BLaER1 (cell line): ENCODE results near the gene CD6.

Experiments used
- H3K27ac ChIP-seq: shearing (Covaris generic); formaldehyde crosslinking; 2 replicates; pipeline ENCODE4 v1.8.1; 2022
- H3K27me3 ChIP-seq: shearing (Covaris generic); formaldehyde crosslinking; 2 replicates; pipeline ENCODE4 v1.8.1; 2022
- H3K36me3 ChIP-seq: shearing (Covaris generic); formaldehyde crosslinking; 2 replicates; pipeline ENCODE4 v1.8.1; 2022
- H3K4me1 ChIP-seq: shearing (Covaris generic); formaldehyde crosslinking; 2 replicates; pipeline ENCODE4 v1.8.1; 2022
- H3K4me2 ChIP-seq: shearing (Covaris generic); formaldehyde crosslinking; 2 replicates; pipeline ENCODE4 v1.8.1; 2022
- H3K4me3 ChIP-seq: shearing (Covaris generic); formaldehyde crosslinking; 2 replicates; pipeline ENCODE4 v1.8.1; 2022
- H3K9ac ChIP-seq: shearing (Covaris generic); formaldehyde crosslinking; 2 replicates; pipeline ENCODE4 v1.8.1; 2022
- H3K9me3 ChIP-seq: shearing (Covaris generic); formaldehyde crosslinking; 2 replicates; pipeline ENCODE4 v1.8.1; 2022
- H4K20me1 ChIP-seq: shearing (Covaris generic); formaldehyde crosslinking; 2 replicates; pipeline ENCODE4 v1.8.1; 2022
- Cebpa-rat ChIP-seq: shearing (Covaris generic); IDR thresholded peaks from 2 replicates; pipeline ENCODE4 v1.8.1; 2022

Gene CD6

GRCh38 chr11:61046833-61047232, 75.4 kb downstream of the CD6 start:
- Histone ChIP-seq H3K36me3 (no peaks in the 10 kb centered on the region), H4K20me1 (no peaks in the 10 kb centered on the region), H3K27me3 (no peaks in the 10 kb centered on the region), H3K4me3 (no peak overlapping the region), H3K4me2 (no peak overlapping the region), H3K9me3 (no peaks in the 10 kb centered on the region), H3K9ac (no peak overlapping the region), H3K4me1 (peaks cover 13% of the 10 kb centered on the region), H3K27ac (no peak overlapping the region)
- no peak for TF ChIP-seq Cebpa-rat

GRCh38 chr11:61048368-61049062, 77.0 kb downstream of the CD6 start:
- H3K36me3 ChIP-seq = no peaks in the 10 kb centered on the region
- peaks cover 13% of the 10 kb centered on the region for H3K4me1 ChIP-seq
- no peaks in the 10 kb centered on the region for H4K20me1 ChIP-seq
- H3K4me3 ChIP-seq = no peak overlapping the region
- no peak overlapping the region for H3K9ac ChIP-seq
- H3K9me3 ChIP-seq = no peaks in the 10 kb centered on the region
- no peak overlapping the region for H3K27ac ChIP-seq
- H3K27me3 ChIP-seq = no peaks in the 10 kb centered on the region
- H3K4me2 ChIP-seq = no peak overlapping the region
- no peak for TF ChIP-seq Cebpa-rat

- Histone ChIP-seq H3K9me3 (no peaks in the 10 kb centered on the region), H3K4me2 (no peak overlapping the region), H3K27ac (no peak overlapping the region), H4K20me1 (no peaks in the 10 kb centered on the region), H3K27me3 (no peaks in the 10 kb centered on the region), H3K9ac (no peak overlapping the region), H3K4me3 (no peak overlapping the region), H3K36me3 (no peaks in the 10 kb centered on the region), H3K4me1 (peaks cover 18% of the 10 kb centered on the region)
- no peak for TF ChIP-seq Cebpa-rat
Observed at GRCh38 chr11:61049063-61049377, 77.5 kb downstream of the CD6 start.

GRCh38 chr11:61049859-61050258, 78.4 kb downstream of the CD6 start:
- Histone ChIP-seq H3K4me3 (no peak overlapping the region), H3K27me3 (no peaks in the 10 kb centered on the region), H3K36me3 (no peaks in the 10 kb centered on the region), H3K9ac (no peak overlapping the region), H3K9me3 (no peaks in the 10 kb centered on the region), H3K4me1 (peaks cover 19% of the 10 kb centered on the region), H3K27ac (no peak overlapping the region), H4K20me1 (no peaks in the 10 kb centered on the region), H3K4me2 (no peak overlapping the region)
- no peak for TF ChIP-seq Cebpa-rat

GRCh38 chr11:61052182-61052972, 80.9 kb downstream of the CD6 start:
- no peak overlapping the region for H3K9ac ChIP-seq
- H3K4me2 ChIP-seq = peak overlapping the region; percentile 80
- no peak overlapping the region for H3K4me3 ChIP-seq
- no peaks in the 10 kb centered on the region for H3K9me3 ChIP-seq
- no peaks in the 10 kb centered on the region for H3K36me3 ChIP-seq
- no peaks in the 10 kb centered on the region for H4K20me1 ChIP-seq
- TF ChIP-seq Cebpa-rat = no peak
- peaks cover 23% of the 10 kb centered on the region for H3K4me1 ChIP-seq
- no peak overlapping the region for H3K27ac ChIP-seq
- H3K27me3 ChIP-seq = no peaks in the 10 kb centered on the region

GRCh38 chr11:61053191-61053590, 81.7 kb downstream of the CD6 start:
- peak overlapping the region; percentile 80 for H3K4me2 ChIP-seq
- H3K9ac ChIP-seq = peak overlapping the region; percentile 27; the same call in 1 of the 2 replicates
- no peaks in the 10 kb centered on the region for H3K27me3 ChIP-seq
- no peak overlapping the region for H3K4me3 ChIP-seq
- no peaks in the 10 kb centered on the region for H4K20me1 ChIP-seq
- H3K4me1 ChIP-seq = peaks cover 23% of the 10 kb centered on the region
- H3K27ac ChIP-seq = no peak overlapping the region
- no peaks in the 10 kb centered on the region for H3K9me3 ChIP-seq
- H3K36me3 ChIP-seq = no peaks in the 10 kb centered on the region
- TF ChIP-seq Cebpa-rat = no peak

GRCh38 chr11:61054513-61054912, 83.0 kb downstream of the CD6 start:
- Histone ChIP-seq H4K20me1 (no peaks in the 10 kb centered on the region), H3K27ac (no peak overlapping the region), H3K9me3 (no peaks in the 10 kb centered on the region), H3K4me1 (peaks cover 23% of the 10 kb centered on the region), H3K36me3 (no peaks in the 10 kb centered on the region), H3K4me2 (no peak overlapping the region), H3K9ac (no peak overlapping the region), H3K4me3 (no peak overlapping the region), H3K27me3 (no peaks in the 10 kb centered on the region)
- TF ChIP-seq Cebpa-rat = no peak

- H3K36me3 ChIP-seq = no peaks in the 10 kb centered on the region
- H3K4me1 ChIP-seq = peaks cover 23% of the 10 kb centered on the region
- H3K9ac ChIP-seq = no peak overlapping the region
- H3K4me2 ChIP-seq = no peak overlapping the region
- no peak overlapping the region for H3K4me3 ChIP-seq
- H3K27me3 ChIP-seq = no peaks in the 10 kb centered on the region
- H3K27ac ChIP-seq = no peak overlapping the region
- H4K20me1 ChIP-seq = no peaks in the 10 kb centered on the region
- no peaks in the 10 kb centered on the region for H3K9me3 ChIP-seq
- TF ChIP-seq Cebpa-rat = no peak
Observed at GRCh38 chr11:61054927-61055562, 83.6 kb downstream of the CD6 start.

GRCh38 chr11:61055776-61056175, 84.3 kb downstream of the CD6 start:
- TF ChIP-seq Cebpa-rat = no peak
- H3K9me3 ChIP-seq = no peaks in the 10 kb centered on the region
- no peaks in the 10 kb centered on the region for H3K36me3 ChIP-seq
- no peaks in the 10 kb centered on the region for H3K27me3 ChIP-seq
- H3K9ac ChIP-seq = no peak overlapping the region
- no peaks in the 10 kb centered on the region for H4K20me1 ChIP-seq
- H3K4me3 ChIP-seq = no peak overlapping the region
- H3K27ac ChIP-seq = no peak overlapping the region
- H3K4me2 ChIP-seq = peak overlapping the region; percentile 21; the same call in 1 of the 2 replicates
- peaks cover 25% of the 10 kb centered on the region for H3K4me1 ChIP-seq

- no peaks in the 10 kb centered on the region for H3K9me3 ChIP-seq
- H3K9ac ChIP-seq = no peak overlapping the region
- H3K36me3 ChIP-seq = no peaks in the 10 kb centered on the region
- peaks cover 30% of the 10 kb centered on the region for H3K4me1 ChIP-seq
- H3K4me2 ChIP-seq = no peak overlapping the region
- TF ChIP-seq Cebpa-rat = no peak
- no peak overlapping the region for H3K27ac ChIP-seq
- H4K20me1 ChIP-seq = no peaks in the 10 kb centered on the region
- no peaks in the 10 kb centered on the region for H3K27me3 ChIP-seq
- no peak overlapping the region for H3K4me3 ChIP-seq
Observed at GRCh38 chr11:61056571-61056970, 85.1 kb downstream of the CD6 start.
